Body of pancreas (tissue), 4 donors: Measurements from ENCODE around the gene CFAP206.

Experiments
- POLR2A ChIP-seq, 3 donors: fragments of 450-650 bp; IDR thresholded peaks; one replicate each; pipeline ENCODE4 v1.6.1; 2016; ENCODE audit warnings: antibody characterized with exemption in 3 of 3, mild to moderate bottlenecking in 2 of 3
- TF ChIP-seq, protein P1 (sequence below), 7 experiments: fragments of 450-650 bp in 4 of 7; fragments of 200-600 bp in 3 of 7; sonication (generic) in 3 of 7; IDR thresholded peaks; one replicate each; pipeline ENCODE4 v1.5.1; 2016 to 2019; ENCODE audit warnings: antibody characterized with exemption in 7 of 7

DNA sequence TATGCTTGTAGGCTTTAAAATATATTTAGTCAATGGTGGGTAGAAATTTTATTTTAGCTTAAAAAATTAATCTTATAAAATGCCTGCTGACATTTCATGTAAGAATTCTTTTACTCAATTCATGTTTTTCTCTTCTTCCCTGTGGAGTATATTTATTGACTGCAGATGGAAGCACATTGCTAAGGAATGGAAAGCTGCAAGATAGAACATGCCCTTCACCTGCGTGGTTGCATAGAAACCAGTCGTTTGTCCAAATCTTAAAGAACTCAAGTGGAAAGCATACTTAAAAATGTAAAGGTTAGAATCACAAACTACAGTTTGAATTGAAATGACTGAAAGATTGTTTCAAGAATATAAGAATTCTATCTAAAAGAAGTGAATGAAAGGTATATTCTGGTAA is 32.5 kb upstream of the CFAP206 start:
- TF ChIP-seq POLR2A (IDR thresholded peaks at IDR 0.05) = no peak
- TF ChIP-seq, protein P1, sequence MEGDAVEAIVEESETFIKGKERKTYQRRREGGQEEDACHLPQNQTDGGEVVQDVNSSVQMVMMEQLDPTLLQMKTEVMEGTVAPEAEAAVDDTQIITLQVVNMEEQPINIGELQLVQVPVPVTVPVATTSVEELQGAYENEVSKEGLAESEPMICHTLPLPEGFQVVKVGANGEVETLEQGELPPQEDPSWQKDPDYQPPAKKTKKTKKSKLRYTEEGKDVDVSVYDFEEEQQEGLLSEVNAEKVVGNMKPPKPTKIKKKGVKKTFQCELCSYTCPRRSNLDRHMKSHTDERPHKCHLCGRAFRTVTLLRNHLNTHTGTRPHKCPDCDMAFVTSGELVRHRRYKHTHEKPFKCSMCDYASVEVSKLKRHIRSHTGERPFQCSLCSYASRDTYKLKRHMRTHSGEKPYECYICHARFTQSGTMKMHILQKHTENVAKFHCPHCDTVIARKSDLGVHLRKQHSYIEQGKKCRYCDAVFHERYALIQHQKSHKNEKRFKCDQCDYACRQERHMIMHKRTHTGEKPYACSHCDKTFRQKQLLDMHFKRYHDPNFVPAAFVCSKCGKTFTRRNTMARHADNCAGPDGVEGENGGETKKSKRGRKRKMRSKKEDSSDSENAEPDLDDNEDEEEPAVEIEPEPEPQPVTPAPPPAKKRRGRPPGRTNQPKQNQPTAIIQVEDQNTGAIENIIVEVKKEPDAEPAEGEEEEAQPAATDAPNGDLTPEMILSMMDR (IDR thresholded peaks at IDR 0.05) = no peak
